Neural progenitor cell (in vitro differentiated cells): Measurements from ENCODE around the gene PMAIP1. TPM values are rescaled to one million over a fixed set of nuclear protein-coding genes. Genes with fewer than 3 reads are reported as not detected.

Source experiments
- DNase-seq: peaks from one replicate; pipeline ENCODE4 v3.0.0-alpha.2; 2016; ENCODE audit warnings: low spot score
- H2AFZ ChIP-seq: fragments of 200-600 bp; sonication (generic); replicated peaks from 2 replicates; pipeline ENCODE4 v1.6.1; 2016; ENCODE audit warnings: antibody characterized with exemption
- H3F3A ChIP-seq: fragments of 200-600 bp; sonication (generic); 2 replicates; pipeline ENCODE4 v1.6.1; 2016; ENCODE audit warnings: antibody characterized with exemption, low read depth
- H3K27ac ChIP-seq: fragments of 200-600 bp; sonication (generic); 2 replicates; pipeline ENCODE4 v1.5.1; 2016; ENCODE audit warnings: mild to moderate bottlenecking
- H3K27me3 ChIP-seq: fragments of 200-600 bp; sonication (generic); 2 replicates; pipeline ENCODE4 v1.6.1; 2016; ENCODE audit warnings: mild to moderate bottlenecking, moderate library complexity
- H3K36me3 ChIP-seq: fragments of 200-600 bp; sonication (generic); 2 replicates; pipeline ENCODE4 v1.5.1; 2016
- H3K4me1 ChIP-seq: fragments of 200-600 bp; sonication (generic); 2 replicates; pipeline ENCODE4 v1.6.1; 2016; ENCODE audit warnings: mixed run types
- H3K4me2 ChIP-seq: fragments of 200-600 bp; sonication (generic); 2 replicates; pipeline ENCODE4 v1.6.1; 2016
- H3K4me3 ChIP-seq: fragments of 200-600 bp; sonication (generic); 2 replicates; pipeline ENCODE4 v1.5.1; 2016
- H3K79me2 ChIP-seq: fragments of 200-600 bp; sonication (generic); 2 replicates; pipeline ENCODE4 v1.6.1; 2016; ENCODE audit warnings: low read depth
- H3K9ac ChIP-seq: fragments of 200-600 bp; sonication (generic); 2 replicates; pipeline ENCODE4 v1.6.1; 2016
- H3K9me3 ChIP-seq: fragments of 200-600 bp; sonication (generic); 2 replicates; pipeline ENCODE4 v1.5.1; 2016; ENCODE audit warnings: low read depth
- H4K20me1 ChIP-seq: fragments of 200-600 bp; sonication (generic); 2 replicates; pipeline ENCODE4 v1.6.1; 2016; ENCODE audit warnings: low read depth
- H3K27ac Mint-ChIP-seq: 3 replicates; pipeline ENCODE4 v1.8.0; 2021; ENCODE audit warnings: mixed read lengths
- H3K27me3 Mint-ChIP-seq: 2 replicates; pipeline ENCODE4 v1.8.0; 2022; ENCODE audit warnings: low read depth, mild to moderate bottlenecking, inconsistent platforms, moderate library complexity, mixed read lengths; ENCODE audit not compliant: insufficient read depth
- H3K36me3 Mint-ChIP-seq: 3 replicates; pipeline ENCODE4 v1.8.0; 2021; ENCODE audit warnings: mixed read lengths
- H3K4me1 Mint-ChIP-seq: 3 replicates; pipeline ENCODE4 v1.8.0; 2021; ENCODE audit warnings: mixed read lengths
- H3K4me3 Mint-ChIP-seq: 3 replicates; pipeline ENCODE4 v1.8.0; 2021; ENCODE audit warnings: mild to moderate bottlenecking, moderate library complexity, mixed read lengths
- H3K9me3 Mint-ChIP-seq: 3 replicates; pipeline ENCODE4 v1.8.0; 2020; ENCODE audit warnings: mixed read lengths
- CTCF ChIP-seq: fragments of 200-600 bp; sonication (generic); IDR thresholded peaks from 2 replicates; pipeline ENCODE4 v1.5.1; 2017; ENCODE audit warnings: antibody characterized with exemption, mild to moderate bottlenecking
- EZH2 ChIP-seq: fragments of 200-600 bp; sonication (generic); IDR thresholded peaks from 2 replicates; pipeline ENCODE4 v1.6.1; 2017; ENCODE audit warnings: antibody characterized with exemption, mild to moderate bottlenecking, moderate library complexity
- EZH2phosphoT487 ChIP-seq: fragments of 200-600 bp; sonication (generic); IDR thresholded peaks from 2 replicates; pipeline ENCODE4 v1.6.1; 2017; ENCODE audit warnings: antibody characterized with exemption
- total RNA-seq: library from RNA; depleted of rRNA; stranded (reverse); fragments of >200 nt; gene quantifications from 2 replicates; pipeline ENCODE4 v1.2.3, GENCODE V29; 2015; ENCODE audit warnings: low replicate concordance

The PMAIP1 gene
- total RNA-seq, 1 donor from 2014 or later: 3.5 TPM

GRCh38 chr18:59906203-59906602 lies 6.4 kb downstream of the PMAIP1 start:
- Mint-ChIP-seq H3K36me3 (peaks cover 14% of the 10 kb centered on the region), H3K27ac (no peak overlapping the region), H3K9me3 (no peaks in the 10 kb centered on the region), H3K4me3 (no peak overlapping the region), H3K4me1 (peaks cover 23% of the 10 kb centered on the region), H3K27me3 (peaks cover 4% of the 10 kb centered on the region)
- H3K9me3 ChIP-seq: no peaks in the 10 kb centered on the region
- H3K79me2 ChIP-seq: peaks cover 9% of the 10 kb centered on the region
- no peaks in the 10 kb centered on the region for H4K20me1 ChIP-seq
- TF ChIP-seq EZH2: no peak
- no peak for TF ChIP-seq EZH2phosphoT487
- TF ChIP-seq CTCF: no peak
- H3F3A ChIP-seq: peaks cover 11% of the 10 kb centered on the region
- H3K4me3 ChIP-seq: no peak overlapping the region
- H3K27ac ChIP-seq: no peak overlapping the region
- H2AFZ ChIP-seq: no peak overlapping the region
- H3K4me1 ChIP-seq: peaks cover 3% of the 10 kb centered on the region
- H3K27me3 ChIP-seq: peaks cover 45% of the 10 kb centered on the region
- no peak overlapping the region for H3K9ac ChIP-seq
- DNase-seq: no peak
- no peaks in the 10 kb centered on the region for H3K36me3 ChIP-seq
- no peak overlapping the region for H3K4me2 ChIP-seq

GRCh38 chr18:59907172-59907571 lies 7.4 kb downstream of the PMAIP1 start:
- Histone ChIP-seq H3K79me2 (no peaks in the 10 kb centered on the region), H3K9ac (no peak overlapping the region), H3K27me3 (peaks cover 35% of the 10 kb centered on the region), H2AFZ (no peak overlapping the region), H3K27ac (no peak overlapping the region), H3F3A (peaks cover 8% of the 10 kb centered on the region), H4K20me1 (no peaks in the 10 kb centered on the region), H3K36me3 (no peaks in the 10 kb centered on the region), H3K4me1 (no peaks in the 10 kb centered on the region), H3K4me2 (no peak overlapping the region), H3K4me3 (no peak overlapping the region), H3K9me3 (no peaks in the 10 kb centered on the region)
- TF ChIP-seq CTCF (no peak), EZH2 (no peak), EZH2phosphoT487 (no peak)
- peaks cover 2% of the 10 kb centered on the region for H3K27me3 Mint-ChIP-seq
- peaks cover 15% of the 10 kb centered on the region for H3K4me1 Mint-ChIP-seq
- DNase-seq: no peak
- peaks cover 14% of the 10 kb centered on the region for H3K36me3 Mint-ChIP-seq
- no peak overlapping the region for H3K4me3 Mint-ChIP-seq
- H3K27ac Mint-ChIP-seq: no peak overlapping the region
- H3K9me3 Mint-ChIP-seq: no peaks in the 10 kb centered on the region

- no peak overlapping the region for H3K4me3 Mint-ChIP-seq
- Histone ChIP-seq H3K27me3 (peaks cover 30% of the 10 kb centered on the region), H3K4me2 (no peak overlapping the region), H3K9ac (no peak overlapping the region), H3K4me3 (no peak overlapping the region), H2AFZ (no peak overlapping the region), H3K9me3 (no peaks in the 10 kb centered on the region), H3F3A (peaks cover 8% of the 10 kb centered on the region), H4K20me1 (no peaks in the 10 kb centered on the region), H3K36me3 (no peaks in the 10 kb centered on the region), H3K79me2 (no peaks in the 10 kb centered on the region), H3K4me1 (no peaks in the 10 kb centered on the region), H3K27ac (no peak overlapping the region)
- DNase-seq: no peak
- no peak for TF ChIP-seq EZH2phosphoT487
- TF ChIP-seq EZH2: no peak
- no peak for TF ChIP-seq CTCF
- H3K36me3 Mint-ChIP-seq: peaks cover 10% of the 10 kb centered on the region
- H3K4me1 Mint-ChIP-seq: peaks cover 11% of the 10 kb centered on the region
- H3K27me3 Mint-ChIP-seq: peaks cover 2% of the 10 kb centered on the region
- no peak overlapping the region for H3K27ac Mint-ChIP-seq
- no peaks in the 10 kb centered on the region for H3K9me3 Mint-ChIP-seq
These were observed 7.9 kb downstream of the PMAIP1 start for GRCh38 chr18:59907660-59908059.
